EH (cell line): ENCODE measurements around the gene ZP1.
"Not testable (repeated sequence)": the region's sequence is repeated elsewhere in the genome, so short reads cannot be mapped to it uniquely, and the experiment has no call there.

Experiments used
- DNase-seq: peaks from one replicate; pipeline ENCODE4 v3.0.0-alpha.2; 2015; ENCODE audit warnings: low read depth

Gene ZP1

DNA sequence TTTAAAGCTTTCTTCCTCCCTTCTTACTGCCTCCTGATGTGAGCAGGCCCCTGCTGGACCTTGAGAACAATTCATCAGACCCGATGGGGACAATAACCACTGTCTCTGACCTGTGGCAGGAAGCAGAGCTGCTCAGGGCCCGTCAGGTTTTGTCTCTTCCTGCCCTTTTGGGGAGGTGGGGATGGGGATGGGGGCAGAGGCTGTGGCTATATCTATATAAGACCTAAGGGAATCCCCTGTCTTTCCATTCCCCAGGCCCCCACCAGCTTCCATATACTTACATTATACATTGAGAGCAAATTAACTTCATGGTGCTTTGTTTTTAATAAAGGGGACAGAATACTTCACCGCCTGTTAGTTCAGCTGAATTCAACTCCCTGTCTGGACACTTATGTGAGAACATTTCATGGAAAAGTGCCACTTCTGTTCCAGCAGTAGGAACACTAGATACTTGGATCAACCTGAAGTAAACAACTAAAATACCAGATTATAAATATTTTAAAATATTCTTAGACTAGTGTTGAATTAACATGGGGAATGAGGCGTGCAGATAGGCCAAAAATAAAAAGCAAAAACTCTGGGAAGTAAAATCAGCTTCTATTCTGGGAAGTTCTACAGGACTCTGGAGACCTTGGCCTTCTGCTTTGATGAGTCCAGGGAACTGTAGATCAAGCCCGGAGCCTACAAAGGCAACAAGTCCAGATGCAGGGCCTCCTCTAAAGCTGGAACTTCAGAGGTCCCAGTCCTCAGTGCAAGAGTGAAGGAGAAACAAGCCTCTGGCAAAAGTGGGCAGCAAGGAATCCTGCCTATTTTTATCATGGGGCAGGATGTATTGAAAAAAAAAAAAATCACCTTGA is 11.1 kb downstream of the ZP1 start:
- no peak for DNase-seq

DNA sequence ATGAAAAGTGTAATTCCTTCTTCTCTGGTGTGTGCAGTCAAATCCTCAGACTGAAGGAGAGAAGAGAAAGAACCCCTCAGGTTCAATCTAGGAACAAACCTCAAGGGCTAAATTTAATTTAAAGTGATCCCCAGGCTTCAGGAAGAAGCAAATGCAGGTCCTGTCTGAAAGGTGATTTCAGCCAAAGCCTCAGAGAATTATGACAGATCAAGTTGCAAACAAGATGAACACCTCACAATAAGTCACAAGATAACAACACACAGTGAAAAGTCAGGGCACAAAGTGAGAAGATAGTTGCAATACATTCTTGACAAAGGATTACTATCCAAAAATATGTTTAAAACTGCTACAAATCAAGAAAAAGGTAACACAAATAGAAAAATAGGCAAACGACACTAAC is 11.8 kb downstream of the ZP1 start:
- no peak for DNase-seq

DNA sequence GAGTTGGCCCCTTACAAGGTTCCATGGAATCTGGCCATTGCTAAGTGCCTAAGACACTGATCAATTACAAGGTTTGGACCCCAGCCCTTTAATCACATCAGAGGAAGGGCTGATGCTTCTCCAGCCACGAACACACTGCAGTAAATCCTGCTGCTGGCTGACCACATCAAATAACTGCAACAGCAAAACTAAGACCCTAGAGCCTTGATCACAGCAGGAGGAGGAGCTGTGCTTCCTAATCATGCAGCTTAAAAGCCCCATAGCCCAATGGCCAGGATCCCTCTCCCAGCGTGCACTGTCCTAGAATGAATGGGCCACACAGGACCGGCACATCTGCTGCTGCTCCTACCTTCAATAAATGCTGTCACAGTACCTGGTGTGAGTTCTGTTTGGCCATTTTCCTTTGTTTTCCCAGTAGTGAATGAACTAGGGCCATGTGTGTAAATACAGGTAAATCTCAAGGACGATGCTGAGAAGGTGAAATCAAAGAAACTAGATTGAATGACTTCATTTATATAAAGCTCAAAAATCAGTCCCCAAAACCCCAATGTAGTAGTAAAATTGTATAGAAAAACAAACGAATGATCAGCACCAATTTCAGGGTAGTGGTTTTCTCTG is 12.7 kb downstream of the ZP1 start:
- no peak for DNase-seq

DNA sequence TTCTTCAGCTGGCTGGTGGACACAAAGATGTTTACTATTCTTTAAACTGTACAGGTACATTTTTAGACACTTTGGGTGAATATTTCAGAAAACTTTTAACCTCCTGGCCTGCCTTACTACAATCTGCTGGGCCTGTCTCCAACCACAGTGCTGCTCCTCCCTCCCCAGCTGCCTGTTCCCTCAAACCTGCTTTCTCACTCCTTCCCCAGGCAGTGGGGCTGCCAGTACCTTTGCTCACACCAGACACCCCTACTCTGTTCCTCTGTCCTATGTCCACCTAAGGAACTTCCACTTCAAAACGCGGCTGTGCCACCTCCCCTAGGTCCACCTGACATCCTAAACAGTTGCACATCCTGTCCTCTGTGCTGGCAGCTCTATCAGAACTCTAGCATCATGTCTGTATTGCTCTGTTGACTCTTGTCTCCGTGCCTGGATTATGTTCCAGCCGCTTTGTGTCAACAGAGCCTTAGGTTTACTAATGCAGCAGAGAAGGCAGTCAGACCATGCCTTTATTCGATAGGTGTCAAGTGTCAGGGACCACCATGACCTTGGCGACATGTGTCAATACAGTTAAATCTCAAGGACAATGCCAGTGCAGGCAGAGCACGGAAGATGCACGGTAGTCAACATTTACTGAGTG is 13.4 kb downstream of the ZP1 start:
- no peak for DNase-seq

DNA sequence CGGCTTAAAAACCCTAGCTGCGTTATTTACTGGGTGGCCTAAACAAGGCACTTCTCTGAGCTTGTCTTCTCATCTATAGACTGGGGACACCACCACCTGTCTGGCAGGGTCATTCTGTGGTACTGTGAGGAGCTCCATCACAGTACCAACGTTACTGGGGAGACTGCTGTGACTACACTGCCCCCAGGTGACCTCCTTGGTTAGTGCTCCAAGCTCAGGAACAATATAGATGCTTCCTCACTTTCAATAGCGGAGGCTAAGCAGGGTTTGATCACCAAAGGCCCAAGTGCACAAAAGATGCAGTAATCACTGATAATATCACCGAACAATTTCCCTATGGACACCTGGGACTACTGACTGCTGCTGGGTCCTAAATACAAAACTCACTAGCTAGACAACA is 20.2 kb downstream of the ZP1 start:
- DNase-seq: peak; percentile 67

DNA sequence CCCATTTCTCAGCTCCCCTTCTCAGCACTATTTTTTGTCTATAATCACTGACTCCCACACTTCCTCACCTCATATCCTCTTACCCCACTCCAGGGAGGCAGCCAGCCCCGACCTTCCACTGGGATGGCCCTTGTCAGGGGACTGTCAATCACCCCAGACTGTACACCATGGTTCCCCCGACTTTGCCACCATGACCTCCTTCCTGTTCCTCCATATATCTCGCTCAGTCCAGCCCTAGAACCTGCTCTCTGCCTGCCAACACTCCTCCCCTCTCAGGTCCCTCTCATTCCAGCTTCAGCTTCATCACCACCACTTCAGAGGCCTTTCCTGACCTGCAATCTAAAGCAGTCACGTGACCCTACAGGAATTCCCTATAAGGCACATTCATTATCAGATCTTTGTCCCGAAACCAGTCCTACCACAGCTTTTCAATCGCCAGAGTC is 22.5 kb downstream of the ZP1 start:
- DNase-seq: no peak

DNA sequence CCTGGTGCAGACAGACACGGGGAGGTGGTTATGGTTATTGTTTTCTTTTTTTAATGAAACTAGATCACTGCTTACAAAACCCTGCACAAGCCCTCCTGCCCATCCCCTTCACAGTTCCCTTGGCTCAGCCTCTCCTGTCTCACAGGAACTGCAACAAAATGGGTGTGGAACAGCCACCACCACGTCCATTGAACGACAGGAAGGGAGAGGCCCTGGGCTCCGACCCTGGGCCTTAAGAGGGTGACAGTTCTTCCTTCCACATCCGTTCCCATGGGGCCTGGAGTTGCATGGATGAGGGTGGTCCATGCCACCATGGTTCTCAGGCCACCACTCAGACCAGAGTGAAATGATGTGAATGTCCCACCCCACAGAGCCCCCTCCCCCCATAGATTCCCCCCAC is 23.4 kb downstream of the ZP1 start:
- DNase-seq: no peak

DNA sequence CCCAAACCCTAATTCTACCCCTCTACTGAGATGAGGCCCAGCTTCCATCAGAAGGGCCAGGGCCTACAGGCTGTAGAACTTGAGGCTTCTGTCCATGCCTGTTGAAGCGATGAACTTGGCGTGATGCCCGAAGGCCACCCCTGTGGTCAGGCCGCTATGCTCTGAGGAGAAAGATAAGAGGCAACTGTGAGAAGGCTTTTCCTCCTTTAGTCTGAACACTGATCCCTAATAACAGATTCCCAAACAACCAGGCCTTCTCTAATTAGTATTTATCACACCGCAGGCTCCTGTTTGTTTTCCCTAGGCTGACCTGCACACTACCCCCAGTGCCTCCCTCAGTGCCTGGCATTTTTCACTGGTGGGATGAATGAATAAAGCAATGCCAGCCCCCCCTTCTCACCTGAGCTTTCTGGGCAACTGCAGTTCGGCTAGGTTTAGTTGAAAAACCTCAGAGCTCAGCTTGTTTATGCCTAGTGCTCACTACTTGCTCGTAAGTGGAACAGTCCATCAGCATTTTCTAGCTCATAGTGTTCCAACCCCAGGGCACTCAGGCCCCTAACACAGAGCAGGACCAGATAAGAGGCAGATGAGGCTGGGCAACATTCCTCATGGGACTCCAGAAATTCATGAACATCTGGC is 23.9 kb downstream of the ZP1 start:
- DNase-seq: no peak

DNA sequence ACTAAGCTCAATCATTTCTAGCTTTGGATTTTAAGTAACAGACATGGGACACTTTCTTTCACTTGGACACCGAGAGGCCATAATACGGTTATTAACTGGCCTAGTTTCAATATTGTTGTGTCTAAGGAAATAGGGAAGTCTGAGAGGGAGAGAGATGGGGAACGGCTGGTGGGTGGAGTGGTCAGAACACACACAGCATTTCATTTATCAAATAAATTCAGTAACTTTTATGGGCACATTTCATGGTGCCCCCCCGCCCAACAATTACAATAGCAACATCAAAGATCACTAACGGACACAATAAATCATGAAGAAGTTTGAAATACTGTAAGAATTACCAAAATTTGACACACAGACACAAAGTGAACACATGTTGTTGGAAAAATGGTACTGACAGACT is 28.3 kb downstream of the ZP1 start:
- no peak for DNase-seq

DNA sequence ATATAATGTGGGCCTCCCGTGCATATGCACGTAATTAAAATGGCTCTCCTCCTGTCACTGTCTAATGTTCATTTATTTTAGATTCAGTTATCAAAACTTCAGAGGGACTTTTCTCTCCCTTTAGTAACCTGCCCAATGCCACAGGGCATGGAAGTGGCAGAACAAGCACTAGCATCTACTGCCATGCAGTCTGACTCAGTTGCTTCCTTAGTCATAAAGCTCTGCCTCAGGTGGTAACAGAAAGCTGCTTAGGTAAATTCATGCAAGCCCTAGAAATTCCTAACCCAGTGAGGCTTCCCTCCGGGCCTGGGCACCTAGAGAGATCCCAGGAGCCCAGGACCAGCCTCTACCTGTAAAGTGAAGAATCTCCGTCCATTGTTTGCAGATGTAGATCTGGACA is 30.2 kb downstream of the ZP1 start:
- no peak for DNase-seq

DNA sequence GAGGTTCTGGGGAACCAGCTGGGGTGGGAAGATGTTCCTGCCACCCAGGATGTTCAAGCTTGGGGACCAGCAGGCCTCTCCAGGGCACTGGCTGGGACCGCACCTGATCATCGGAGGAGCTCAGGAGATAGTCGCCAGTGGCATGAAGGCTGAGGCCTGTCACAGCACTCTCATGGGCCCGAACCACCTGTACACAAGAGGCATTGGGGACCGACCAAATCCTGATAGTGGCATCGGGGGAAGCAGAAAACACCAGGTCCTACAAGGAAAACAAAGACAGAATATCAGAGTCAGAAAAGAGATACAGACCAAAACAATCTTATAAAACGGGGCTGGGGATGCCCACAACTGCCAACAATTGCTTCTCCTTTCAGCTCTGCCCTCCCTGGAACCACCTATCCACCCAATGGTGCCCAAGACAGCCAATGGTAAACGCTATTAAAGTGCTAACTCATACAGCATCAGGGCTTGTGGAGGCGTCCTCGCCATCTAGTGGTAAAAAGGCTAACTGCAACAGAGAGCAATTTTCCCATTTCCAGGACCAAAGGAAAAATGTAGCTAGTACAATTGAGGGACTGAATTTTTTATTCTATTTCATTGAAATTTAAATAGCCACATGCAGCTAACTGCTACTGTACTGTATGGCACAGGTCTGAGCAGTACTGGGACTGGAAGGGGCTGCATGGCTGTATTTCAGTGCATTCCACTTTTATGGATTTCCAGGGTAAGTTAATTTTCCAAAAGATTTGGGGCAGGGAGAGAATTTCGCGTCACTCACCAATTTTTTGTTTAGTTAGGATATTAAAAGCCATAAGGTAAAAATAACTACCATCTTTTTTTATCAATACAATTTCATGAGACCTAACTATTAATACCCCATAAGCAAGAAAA is 31.9 kb downstream of the ZP1 start:
- peak; percentile 70 for DNase-seq

DNA sequence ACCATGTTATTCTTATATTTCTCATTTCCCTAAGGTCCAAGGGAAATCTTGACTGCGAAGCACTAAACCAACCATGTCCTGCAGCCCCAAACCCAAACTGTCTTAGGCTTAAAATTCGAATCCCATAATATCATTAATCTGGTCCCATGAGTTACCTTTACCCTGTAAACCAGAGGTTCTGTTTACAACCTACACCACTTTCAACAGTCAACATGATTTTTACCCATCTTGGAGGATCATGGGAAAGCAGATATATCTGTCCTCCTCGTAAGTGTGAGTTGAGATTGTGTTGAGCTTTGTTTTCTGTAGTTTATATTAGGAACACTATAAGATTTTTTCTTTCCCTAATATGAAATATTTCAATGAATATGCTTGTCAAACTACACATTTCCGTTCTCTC is 32.6 kb downstream of the ZP1 start:
- DNase-seq: no peak

DNA sequence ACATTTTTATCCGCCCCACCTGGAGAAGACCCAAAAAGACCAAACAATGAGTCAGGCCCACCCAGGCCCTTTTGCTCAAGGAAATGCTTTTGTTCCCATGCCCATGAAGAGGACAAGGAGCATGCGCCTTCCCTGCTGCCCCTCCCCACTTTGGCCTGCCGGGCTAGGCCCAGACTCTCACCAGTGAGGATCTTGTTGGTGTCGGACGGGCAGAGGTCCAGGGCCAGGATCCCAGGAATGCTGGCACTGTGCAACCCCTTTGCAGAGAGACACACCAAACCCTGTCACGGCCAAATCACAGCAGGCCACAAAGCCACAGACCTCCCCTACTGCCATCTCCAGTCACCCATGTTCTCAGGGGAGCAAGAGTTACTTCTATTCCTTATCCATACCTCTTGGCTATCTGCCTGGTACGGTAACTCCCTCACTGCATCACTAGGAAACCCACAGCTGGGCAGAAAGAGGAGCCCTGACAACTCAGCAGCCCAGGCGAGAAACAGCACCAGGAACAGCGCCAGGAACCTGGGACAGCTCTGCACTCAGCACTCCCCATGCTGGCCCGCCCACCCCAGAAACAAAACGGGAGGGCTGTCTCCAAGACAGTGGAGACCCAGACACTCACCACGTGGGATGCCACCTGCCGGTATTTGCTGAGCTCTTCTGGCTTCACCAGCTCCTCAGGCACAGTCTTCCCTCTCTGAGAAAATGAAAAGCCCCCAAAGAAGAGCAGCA is 33.5 kb downstream of the ZP1 start:
- no peak for DNase-seq

DNA sequence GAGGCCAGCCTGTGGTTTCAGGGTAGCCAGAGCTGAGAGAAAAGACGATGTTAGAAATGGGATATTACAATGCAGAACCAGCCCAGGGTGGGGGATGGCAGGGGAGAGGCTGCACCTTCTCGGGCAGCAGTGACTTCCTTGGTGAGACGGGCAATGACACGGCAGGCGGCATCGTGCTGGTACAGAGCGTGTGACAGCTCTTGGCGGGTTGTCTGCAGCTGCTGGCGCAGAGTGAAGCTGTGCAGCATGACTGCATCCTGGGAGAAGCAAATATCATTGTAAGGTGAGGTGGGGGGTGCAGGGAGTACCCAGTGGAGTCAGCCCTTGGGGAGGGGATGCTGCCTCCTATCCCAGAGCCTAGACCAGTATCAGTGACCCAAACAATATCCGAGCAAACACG is 35.3 kb downstream of the ZP1 start:
- no peak for DNase-seq

DNA sequence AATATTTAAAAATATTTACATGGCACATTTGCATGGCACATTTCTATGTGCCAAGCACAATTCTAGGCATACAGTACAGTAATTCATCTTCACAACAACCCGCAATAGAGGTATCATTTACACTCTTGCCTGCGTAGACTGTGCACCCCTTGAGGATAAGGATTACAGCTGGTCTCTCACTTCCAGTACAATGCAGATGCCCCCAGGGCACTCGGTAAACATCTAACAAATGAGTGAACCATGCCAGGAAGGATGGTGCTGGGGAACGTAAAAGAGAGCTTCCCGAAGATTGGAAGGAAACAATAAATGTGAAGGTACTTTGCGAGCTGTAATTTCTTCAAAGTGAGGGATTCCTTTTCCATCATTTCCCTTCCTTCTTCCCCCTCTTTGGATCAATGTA is 37.7 kb downstream of the ZP1 start:
- DNase-seq: peak; percentile 16

DNA sequence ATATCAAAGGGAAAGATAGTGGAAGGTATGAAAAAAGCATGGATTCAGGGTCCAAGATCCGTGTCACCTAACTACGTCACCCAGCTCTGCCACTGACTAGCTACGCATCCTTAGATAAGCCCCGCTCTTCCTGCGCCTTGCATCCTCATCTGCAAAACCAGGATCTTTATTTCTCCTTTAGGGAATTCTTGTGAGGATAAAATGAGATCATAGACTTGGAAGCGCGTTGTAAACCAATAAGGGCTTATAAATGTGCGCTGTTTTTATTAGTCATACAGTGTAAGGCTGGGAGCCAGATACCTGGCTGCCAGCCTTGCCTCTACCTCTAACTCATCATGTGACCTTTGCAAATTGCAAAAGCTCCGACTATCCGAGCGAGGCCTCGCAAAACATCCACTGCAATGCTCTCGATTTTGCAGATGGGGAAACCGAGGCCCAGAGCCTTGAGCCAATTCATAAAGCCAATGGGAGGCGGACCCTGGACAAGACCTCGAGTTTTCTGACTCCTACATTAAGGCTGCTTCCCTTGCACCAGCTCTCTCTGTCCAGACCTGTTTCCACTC is 38.3 kb downstream of the ZP1 start:
- peak; percentile 56 for DNase-seq

DNA sequence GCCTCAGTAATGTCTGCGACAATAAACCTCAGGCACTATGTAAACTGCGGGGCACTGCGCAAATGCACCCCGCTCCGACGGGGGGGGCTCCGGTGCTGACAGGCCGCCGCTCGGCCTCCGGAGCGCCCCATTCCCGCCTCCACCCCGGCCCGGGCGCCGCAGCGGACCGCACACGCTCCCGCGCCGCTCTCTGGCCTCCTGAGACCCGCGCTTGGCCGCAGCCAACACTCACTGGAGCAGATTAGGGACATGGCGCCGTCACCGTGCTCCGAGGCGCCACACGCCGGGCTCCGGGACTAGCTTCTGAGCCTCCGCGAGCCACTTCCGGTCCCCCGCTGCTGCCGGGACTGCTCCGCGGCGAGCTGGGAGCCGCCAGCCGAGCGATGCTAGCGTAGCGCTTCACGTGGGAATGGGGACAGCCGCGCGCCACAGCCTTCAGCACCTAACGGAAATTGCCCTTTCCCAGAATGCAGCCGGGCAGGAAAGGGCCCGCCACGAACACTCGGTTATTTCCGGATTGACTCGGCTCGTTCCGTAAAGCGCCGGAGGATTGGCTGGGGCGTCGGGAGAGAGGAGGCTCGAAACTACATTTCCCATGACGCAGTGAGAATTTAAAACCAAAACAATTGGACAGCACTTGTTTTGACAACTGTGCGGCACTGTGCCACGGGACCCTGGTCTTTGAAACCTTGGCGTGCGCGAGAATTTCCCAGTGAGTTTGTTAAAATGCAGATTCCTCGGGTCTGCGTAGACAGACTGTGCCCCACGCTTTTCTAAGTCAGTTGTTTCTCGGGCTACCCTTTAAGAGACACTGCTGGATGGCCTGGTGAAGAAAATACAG is 39.0 kb downstream of the ZP1 start, which contains the start of gene PRPF19:
Gene PRPF19, minus strand, starts transcription at position 454 of the 841 bp plus-strand sequence. Its CDS starts 203 bp downstream, at position 251.
- peak; percentile 98 for DNase-seq

DNA sequence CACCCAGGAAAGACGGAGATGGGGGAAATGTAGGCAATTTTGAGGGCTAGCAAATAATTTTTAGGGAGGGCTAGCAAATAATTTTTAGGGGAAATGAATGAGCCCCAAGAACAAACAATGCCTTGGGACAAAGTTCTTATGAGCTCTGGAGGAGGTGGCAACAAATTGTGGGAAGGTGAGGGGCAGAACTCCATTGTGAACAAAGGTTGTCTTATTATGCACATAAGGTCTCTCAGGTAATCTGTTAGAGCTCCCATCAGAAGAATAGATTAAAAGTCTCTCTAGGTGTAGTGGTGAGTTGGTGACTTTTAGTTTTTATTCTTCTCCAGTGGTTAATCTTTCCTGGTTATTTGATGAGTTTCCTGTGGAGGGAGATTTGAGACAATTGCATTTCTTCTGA is 41.5 kb downstream of the ZP1 start:
- DNase-seq: no peak

DNA sequence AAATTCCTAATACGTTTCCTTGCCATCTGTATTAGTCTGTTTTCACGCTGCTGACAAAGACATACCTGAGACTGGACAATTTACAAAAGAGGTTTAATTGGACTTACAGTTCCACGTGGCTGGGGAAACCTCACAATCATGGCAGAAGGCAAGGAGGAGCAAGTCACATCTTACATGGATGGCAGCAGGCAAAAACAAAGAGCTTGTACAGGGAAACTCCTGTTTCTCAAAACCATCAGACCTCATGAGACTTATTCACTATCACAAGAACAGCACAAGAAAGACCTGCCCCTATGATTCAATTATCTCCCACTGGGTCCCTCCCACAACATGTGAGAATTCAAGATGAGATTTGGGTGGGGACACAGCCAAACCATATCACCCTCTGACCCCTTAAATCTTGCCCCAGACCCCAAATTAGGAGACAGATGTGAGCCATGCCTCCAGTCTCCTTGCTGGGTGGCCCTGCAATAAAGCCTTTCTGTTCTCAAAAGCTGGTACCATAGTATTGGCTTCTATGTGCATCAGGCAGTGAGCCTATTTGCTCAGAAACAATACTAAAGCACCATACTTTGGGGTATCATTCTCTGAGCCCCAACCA is 42.4 kb downstream of the ZP1 start:
- DNase-seq: not testable (repeated sequence)
